Neural progenitor cell (in vitro differentiated cells): Measurements from ENCODE around the gene ZNF385D.

ENCODE experiments used
- CTCF ChIP-seq: fragments of 200-600 bp; sonication (generic); IDR thresholded peaks from 2 replicates; pipeline ENCODE4 v1.5.1; 2017; ENCODE audit warnings: antibody characterized with exemption, mild to moderate bottlenecking
- EZH2phosphoT487 ChIP-seq: fragments of 200-600 bp; sonication (generic); IDR thresholded peaks from 2 replicates; pipeline ENCODE4 v1.6.1; 2017; ENCODE audit warnings: antibody characterized with exemption

DNA sequence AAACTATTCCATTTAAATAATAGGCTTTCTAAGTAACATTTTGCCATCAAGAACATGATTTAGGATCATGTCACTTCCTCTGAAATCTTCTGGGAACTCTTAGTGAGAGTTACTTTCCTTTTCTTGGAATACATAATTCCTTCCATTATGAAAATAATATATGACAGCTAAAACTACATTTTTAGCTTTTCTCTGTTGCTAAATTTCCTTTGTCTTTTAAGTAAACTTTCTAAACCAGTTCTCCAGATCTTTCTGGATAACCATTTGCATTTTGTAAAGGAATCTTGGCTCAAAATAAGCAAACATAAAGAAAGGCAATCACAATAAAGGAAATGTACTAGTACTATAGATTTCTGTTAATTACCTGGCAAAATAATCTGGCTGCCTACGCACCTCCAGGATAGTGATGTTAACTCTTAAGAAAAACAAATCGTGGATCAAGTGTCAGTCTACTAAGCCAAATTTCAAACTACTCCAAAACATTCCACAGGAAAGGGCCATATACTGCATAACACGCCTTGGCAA lies 165.7 kb downstream of the ZNF385D start:
- TF ChIP-seq CTCF (no peak), EZH2phosphoT487 (no peak)
